GM10266 (cell line): ENCODE results near the gene TRIM31.
"Not testable (repeated sequence)": the region's sequence is repeated elsewhere in the genome, so short reads cannot be mapped to it uniquely, and the experiment has no call there.

Experiments
- DNase-seq: peaks from one replicate; pipeline ENCODE4 v3.0.0; 2012; ENCODE audit errors: extremely low spot score
- TF ChIP-seq, protein P1 (sequence below): IDR thresholded peaks from 2 replicates; pipeline ENCODE4 v1.5.1; 2012; ENCODE audit warnings: mild to moderate bottlenecking, low read depth; ENCODE audit not compliant: control insufficient read depth, insufficient read depth; ENCODE audit errors: missing control alignments

Gene TRIM31

DNA sequence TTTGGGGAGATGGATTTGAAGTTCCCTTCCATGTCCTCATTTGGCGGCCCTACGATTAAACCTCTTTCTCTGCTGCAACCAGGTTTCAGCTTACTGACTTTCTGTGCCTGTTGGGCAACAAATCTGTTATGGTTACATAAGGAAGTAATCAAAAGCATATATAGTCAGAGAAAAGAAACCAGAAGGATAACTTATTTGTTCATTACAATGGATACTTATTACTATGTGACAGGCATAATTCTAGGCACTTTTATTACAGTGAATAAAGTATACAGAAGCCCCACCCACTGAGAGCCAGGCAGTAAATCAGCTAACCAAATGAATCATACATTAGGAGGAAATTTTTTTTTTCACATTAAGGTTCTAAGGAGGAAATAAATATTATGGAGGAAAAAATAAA lies 9.6 kb upstream of the TRIM31 start:
- DNase-seq: no peak
- TF ChIP-seq, protein P1, sequence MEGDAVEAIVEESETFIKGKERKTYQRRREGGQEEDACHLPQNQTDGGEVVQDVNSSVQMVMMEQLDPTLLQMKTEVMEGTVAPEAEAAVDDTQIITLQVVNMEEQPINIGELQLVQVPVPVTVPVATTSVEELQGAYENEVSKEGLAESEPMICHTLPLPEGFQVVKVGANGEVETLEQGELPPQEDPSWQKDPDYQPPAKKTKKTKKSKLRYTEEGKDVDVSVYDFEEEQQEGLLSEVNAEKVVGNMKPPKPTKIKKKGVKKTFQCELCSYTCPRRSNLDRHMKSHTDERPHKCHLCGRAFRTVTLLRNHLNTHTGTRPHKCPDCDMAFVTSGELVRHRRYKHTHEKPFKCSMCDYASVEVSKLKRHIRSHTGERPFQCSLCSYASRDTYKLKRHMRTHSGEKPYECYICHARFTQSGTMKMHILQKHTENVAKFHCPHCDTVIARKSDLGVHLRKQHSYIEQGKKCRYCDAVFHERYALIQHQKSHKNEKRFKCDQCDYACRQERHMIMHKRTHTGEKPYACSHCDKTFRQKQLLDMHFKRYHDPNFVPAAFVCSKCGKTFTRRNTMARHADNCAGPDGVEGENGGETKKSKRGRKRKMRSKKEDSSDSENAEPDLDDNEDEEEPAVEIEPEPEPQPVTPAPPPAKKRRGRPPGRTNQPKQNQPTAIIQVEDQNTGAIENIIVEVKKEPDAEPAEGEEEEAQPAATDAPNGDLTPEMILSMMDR: no peak

DNA sequence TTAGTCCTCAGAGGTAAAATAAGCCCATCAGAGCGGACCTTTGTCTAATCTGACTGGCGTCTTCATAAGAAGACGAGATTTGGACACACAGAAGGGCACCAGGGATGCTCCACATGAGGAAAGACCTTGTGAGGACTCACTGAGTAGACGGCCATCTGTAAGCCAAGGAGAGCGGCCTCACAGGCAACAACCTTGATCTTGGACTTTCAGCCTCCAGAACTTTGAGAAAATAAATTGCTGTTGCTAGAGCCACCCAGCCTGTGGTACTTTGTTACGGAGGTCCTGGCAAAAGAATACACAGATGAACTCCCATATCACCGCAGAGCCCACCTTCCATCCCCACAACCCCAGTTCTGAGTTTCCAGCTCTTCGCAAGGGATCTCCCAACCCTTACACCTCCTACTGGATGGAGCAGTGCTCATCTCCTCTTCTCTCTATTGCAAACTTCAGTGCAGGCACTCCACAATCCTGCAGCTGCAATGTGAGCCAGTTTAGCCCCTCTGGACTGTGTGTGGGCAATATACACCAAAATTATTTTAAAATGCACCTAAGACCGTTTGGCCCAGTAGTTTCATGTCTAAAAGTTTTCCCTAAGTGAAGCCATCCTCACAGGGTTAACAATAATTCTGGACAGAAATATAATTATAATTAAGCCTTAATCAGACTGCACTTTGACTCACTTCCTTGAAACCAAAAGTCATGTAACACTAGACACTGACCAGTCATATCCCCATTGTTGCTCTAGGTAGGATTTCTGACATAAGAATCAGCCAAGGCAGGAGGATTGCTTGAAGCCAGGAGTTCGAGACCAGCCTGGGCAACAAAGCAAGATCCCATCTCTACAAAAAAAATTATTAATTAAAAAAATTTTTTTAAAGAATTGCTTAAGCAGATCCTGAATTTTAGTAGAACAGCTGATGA lies 8.8 kb upstream of the TRIM31 start:
- TF ChIP-seq, protein P1: no peak
- no peak for DNase-seq

DNA sequence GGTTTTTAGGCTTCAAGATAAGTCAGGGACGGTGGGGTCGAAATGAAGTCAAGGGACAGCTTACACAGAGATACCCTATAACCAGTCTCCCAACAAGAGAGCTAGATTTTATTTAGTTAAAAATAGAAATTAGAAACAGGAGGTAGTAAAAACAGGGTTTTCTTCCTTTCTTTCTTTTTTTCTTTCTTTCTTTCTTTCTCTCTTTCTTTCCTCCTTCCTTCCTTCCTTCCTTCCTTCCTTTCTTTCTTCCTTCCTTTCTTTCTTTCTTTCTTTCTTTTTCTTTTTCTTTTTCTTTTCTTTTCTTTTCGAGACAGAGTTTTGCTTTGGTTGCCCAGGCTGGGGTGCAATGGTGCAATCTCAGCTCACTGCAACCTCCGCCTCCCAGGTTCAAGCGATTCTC lies 5.8 kb upstream of the TRIM31 start:
- DNase-seq: not testable (repeated sequence)

DNA sequence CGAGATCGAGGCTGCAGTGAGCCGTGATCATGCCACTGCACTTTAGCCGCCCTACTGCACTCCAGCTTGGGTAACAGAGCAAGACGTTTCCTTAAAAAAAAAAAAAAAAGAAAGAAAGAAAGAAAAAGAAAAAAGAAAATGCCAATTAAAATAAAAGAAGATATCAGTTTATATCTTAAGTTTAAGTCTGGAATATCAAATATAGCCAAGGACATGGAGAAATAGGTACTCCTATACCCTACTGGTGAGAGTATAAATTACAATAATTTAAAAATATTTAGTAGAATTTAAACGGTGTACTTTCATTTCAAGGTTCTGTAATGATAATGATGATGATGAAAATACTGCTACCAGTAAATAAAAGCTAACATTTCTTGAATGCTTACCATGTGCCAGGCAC lies 3.8 kb upstream of the TRIM31 start:
- TF ChIP-seq, protein P1: no peak
- DNase-seq: no peak

DNA sequence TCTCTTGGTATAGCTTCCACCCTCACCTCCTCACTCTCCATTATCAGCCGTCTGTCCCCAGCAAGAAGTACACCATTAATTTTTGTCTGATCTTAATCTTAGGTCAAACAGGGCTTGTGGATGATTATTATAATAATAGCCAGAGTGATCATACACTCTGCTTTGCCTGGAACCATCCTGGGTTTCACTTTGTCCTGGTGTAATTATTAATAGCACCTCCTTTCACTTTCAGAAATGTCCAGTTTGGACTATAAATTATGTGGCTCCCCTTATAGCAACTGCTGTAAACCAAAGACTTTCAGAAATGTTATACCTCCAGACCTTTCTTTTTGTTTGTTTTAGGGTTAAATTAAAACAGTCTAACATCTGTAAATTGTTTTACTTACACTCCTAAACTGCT lies 951 bp upstream of the TRIM31 start:
- TF ChIP-seq, protein P1: no peak
- DNase-seq: no peak

DNA sequence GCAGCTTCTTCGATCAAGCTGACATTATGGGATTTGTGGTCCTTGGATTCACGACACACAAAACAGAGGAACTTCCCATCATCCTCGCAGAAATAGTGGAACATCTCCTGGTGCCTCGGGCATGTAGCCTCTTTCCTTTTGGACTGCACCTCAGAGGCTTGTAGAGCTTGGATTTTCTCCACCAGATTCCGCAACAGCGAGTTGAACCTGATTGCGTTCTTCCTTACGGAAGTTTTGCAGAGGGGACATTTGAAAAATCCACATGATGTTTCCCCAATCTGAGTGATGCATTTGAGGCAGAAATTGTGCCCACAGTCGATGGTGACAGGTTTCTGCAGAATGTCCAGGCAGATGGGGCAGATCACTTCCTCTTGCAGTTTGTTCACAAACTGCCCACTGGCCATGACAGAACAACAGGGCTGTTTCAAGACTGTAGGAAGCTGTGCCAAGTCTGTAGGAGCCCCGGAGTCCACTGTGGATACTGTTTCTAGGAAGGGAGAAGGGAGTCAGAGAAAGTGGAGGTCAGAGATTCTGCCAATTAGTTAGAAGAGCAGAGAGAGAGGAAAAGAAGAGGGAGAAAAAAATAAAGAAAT lies 392 bp downstream of the TRIM31 start:
- DNase-seq: no peak
- TF ChIP-seq, protein P1: no peak

DNA sequence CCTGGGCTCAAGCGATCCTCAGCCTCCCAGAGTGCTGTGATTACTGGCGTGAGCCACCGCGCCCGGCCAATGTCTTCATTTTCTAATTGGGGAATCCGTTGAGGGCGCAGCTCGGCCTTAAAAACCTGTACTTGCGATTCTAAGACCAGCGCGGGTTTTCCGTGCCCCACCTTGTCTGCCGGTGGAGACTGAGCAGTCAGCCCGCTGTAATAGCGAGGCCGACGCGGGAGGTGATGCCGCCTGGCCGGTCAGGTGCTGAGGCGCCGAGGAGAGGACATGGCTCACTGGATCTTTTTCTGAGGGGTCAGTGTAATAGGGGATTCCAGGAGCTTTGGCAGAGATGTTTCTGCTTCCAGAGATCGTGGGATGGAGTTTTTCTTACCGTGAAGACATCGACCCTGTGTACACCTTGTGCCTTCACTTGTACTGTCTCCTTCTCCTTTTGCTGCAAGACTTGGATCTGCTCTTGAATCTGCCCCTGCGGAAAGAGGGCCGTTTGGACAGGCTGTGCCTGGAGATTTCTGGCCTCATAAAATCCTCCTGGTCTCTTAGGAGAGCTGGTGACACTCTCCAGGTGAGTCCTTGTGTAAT lies 1.5 kb downstream of the TRIM31 start:
- DNase-seq: no peak
- TF ChIP-seq, protein P1: no peak
